PC-3 (cell line): Measurements from ENCODE around the gene TAF6. TPM values are rescaled to one million over a fixed set of nuclear protein-coding genes. Genes with fewer than 3 reads are reported as not detected.

Experiments
- ATAC-seq: fragments of 200-7000 bp; cut with Tn5 transposase; 2 replicates; pipeline ENCODE4 v1.9.1; 2020; ENCODE audit warnings: mild to moderate bottlenecking, moderate library complexity
- BruUV-seq: library from RNA; stranded (reverse); fragments of 400-500 nt; replicated peaks from 2 replicates; lab custom pipeline; 2021; lab: Mats Ljungman, UMichigan
- CTCF ChIA-PET: fragments of 300-600 bp; sonication (Branson Sonifier 250); formaldehyde crosslinking; loops from one replicate; lab custom pipeline; 2022; ENCODE audit warnings: antibody characterized with exemption; lab: Charles Lee
- POLR2A ChIA-PET: fragments of 300-600 bp; sonication (Branson Sonifier 250); formaldehyde crosslinking; loops from one replicate; lab custom pipeline; 2022; ENCODE audit warnings: antibody characterized with exemption; ENCODE audit not compliant: unreplicated experiment; lab: Charles Lee
- DNase-seq: peaks from one replicate; pipeline ENCODE4 v3.0.0-alpha.2; 2015
- H2AFZ ChIP-seq: fragments of 300-600 bp; sonication (generic); 2 replicates; pipeline ENCODE4 v1.6.0; 2016; ENCODE audit warnings: antibody characterized with exemption, low read length
- H3F3A ChIP-seq: fragments of 300-600 bp; sonication (generic); one replicate; pipeline ENCODE4 v1.6.0; 2017; ENCODE audit warnings: antibody characterized with exemption, low read length, control low read depth, mild to moderate bottlenecking; ENCODE audit not compliant: unreplicated experiment
- H3K27ac ChIP-seq: fragments of 300-600 bp; sonication (generic); 2 replicates; pipeline ENCODE4 v1.5.1; 2016; ENCODE audit warnings: mild to moderate bottlenecking, low read length
- H3K27me3 ChIP-seq: fragments of 300-600 bp; sonication (generic); 2 replicates; pipeline ENCODE4 v1.6.1; 2016; ENCODE audit warnings: low read length, mixed read lengths
- H3K36me3 ChIP-seq: fragments of 300-600 bp; sonication (generic); 2 replicates; pipeline ENCODE4 v1.6.1; 2016; ENCODE audit warnings: low read depth, mixed run types, low read length, mixed read lengths
- H3K4me1 ChIP-seq: fragments of 300-600 bp; sonication (generic); 2 replicates; pipeline ENCODE4 v1.5.1; 2016; ENCODE audit warnings: low read length; ENCODE audit not compliant: insufficient read depth
- H3K4me2 ChIP-seq: fragments of 300-600 bp; sonication (generic); 2 replicates; pipeline ENCODE4 v1.6.0; 2016; ENCODE audit warnings: low read length
- H3K4me3 ChIP-seq: fragments of 300-600 bp; sonication (generic); 2 replicates; pipeline ENCODE4 v1.5.1; 2016; ENCODE audit warnings: mild to moderate bottlenecking, low read length, mixed read lengths
- H3K79me2 ChIP-seq: fragments of 300-600 bp; sonication (generic); 2 replicates; pipeline ENCODE4 v1.6.1; 2017; ENCODE audit warnings: low read length, mixed read lengths
- H3K9ac ChIP-seq: fragments of 300-600 bp; sonication (generic); 2 replicates; pipeline ENCODE4 v1.6.0; 2016; ENCODE audit warnings: mild to moderate bottlenecking, low read length
- H3K9me2 ChIP-seq: fragments of 300-600 bp; sonication (generic); replicated peaks from 2 replicates; pipeline ENCODE4 v1.6.1; 2016; ENCODE audit warnings: mixed run types, low read length, mixed read lengths
- H3K9me3 ChIP-seq: fragments of 300-600 bp; sonication (generic); 2 replicates; pipeline ENCODE4 v1.6.1; 2016; ENCODE audit warnings: low read length, mixed read lengths
- H4K20me1 ChIP-seq: fragments of 300-600 bp; sonication (generic); 2 replicates; pipeline ENCODE4 v1.6.1; 2016; ENCODE audit warnings: low read length, mixed read lengths
- CTCF ChIP-seq: fragments of 300-600 bp; sonication (generic); conservative IDR thresholded peaks from 2 replicates; pipeline ENCODE4 v1.5.1; 2017; ENCODE audit warnings: antibody characterized with exemption, low read depth, mild to moderate bottlenecking, low read length
- EZH2 ChIP-seq: fragments of 300-600 bp; sonication (generic); IDR thresholded peaks from one replicate; pipeline ENCODE4 v1.6.1; 2017; ENCODE audit warnings: antibody characterized with exemption, mild to moderate bottlenecking, low read length; ENCODE audit not compliant: unreplicated experiment
- EZH2phosphoT487 ChIP-seq: fragments of 300-600 bp; sonication (generic); IDR thresholded peaks from 2 replicates; pipeline ENCODE4 v1.6.1; 2018; ENCODE audit warnings: mild to moderate bottlenecking, antibody characterized with exemption, low read length, borderline replicate concordance
- intact Hi-C: fragments of 100-400 bp; cut with micrococcal nuclease; formaldehyde crosslinking; loops from 2 replicates; pipeline ENCODE4 v1.9.0; 2023
- total RNA-seq: library from RNA; depleted of rRNA; stranded (reverse); fragments of >200 nt; gene quantifications from 2 replicates; pipeline ENCODE4 v1.2.3, GENCODE V29; 2014

TAF6 gene
- total RNA-seq, 1 experiment from 2014 or later = 58.6 TPM

GRCh38 chr7:100093925-100094486, 25.2 kb downstream of the TAF6 start:
- no peak overlapping the region for H3K27ac ChIP-seq
- POLR2A ChIA-PET = no interaction called here

GRCh38 chr7:100093498-100093897, 25.7 kb downstream of the TAF6 start:
- intact Hi-C loops = no loop called here
- H3K36me3 ChIP-seq = peaks cover 68% of the 10 kb centered on the region
- no peak overlapping the region for H3K27ac ChIP-seq
- no peaks in the 10 kb centered on the region for H3F3A ChIP-seq
- H3K79me2 ChIP-seq = peaks cover 37% of the 10 kb centered on the region
- ATAC-seq (no peak), DNase-seq (no peak)
- no peak overlapping the region for H3K4me2 ChIP-seq
- CTCF ChIA-PET = no interaction called here
- no peaks in the 10 kb centered on the region for H3K9me3 ChIP-seq
- TF ChIP-seq EZH2phosphoT487 (no peak), CTCF (no peak), EZH2 (no peak)
- no peak overlapping the region for H3K4me3 ChIP-seq
- H3K9me2 ChIP-seq = no peaks in the 10 kb centered on the region
- peaks cover 14% of the 10 kb centered on the region; the same call in 1 of the 2 replicates for H4K20me1 ChIP-seq
- BruUV-seq = no TSS peak
- H3K27me3 ChIP-seq = no peaks in the 10 kb centered on the region
- POLR2A ChIA-PET = no interaction called here
- no peak overlapping the region for H2AFZ ChIP-seq
- H3K9ac ChIP-seq = no peak overlapping the region
- H3K4me1 ChIP-seq = peaks cover 11% of the 10 kb centered on the region

More at GRCh38 chr7:100093925-100094486, 25.2 kb downstream of the TAF6 start:
- Histone ChIP-seq H3K79me2 (peaks cover 37% of the 10 kb centered on the region), H3K36me3 (peaks cover 73% of the 10 kb centered on the region), H3K9me2 (no peaks in the 10 kb centered on the region), H2AFZ (no peak overlapping the region), H3K9ac (no peak overlapping the region), H3K4me1 (peaks cover 8% of the 10 kb centered on the region; the same call in 1 of the 2 replicates), H3K4me3 (no peak overlapping the region), H4K20me1 (peaks cover 19% of the 10 kb centered on the region), H3F3A (no peaks in the 10 kb centered on the region), H3K4me2 (no peak overlapping the region), H3K9me3 (no peaks in the 10 kb centered on the region), H3K27me3 (no peaks in the 10 kb centered on the region)
- CTCF ChIA-PET = no interaction called here
- no peak for TF ChIP-seq EZH2phosphoT487
- no peak for TF ChIP-seq EZH2
- no peak for TF ChIP-seq CTCF
- DNase-seq (no peak), ATAC-seq (no peak)
- intact Hi-C loops = no loop called here
- BruUV-seq = no TSS peak

- Histone ChIP-seq H3K4me2 (no peak overlapping the region), H3K4me3 (no peak overlapping the region), H3F3A (no peaks in the 10 kb centered on the region), H3K27ac (no peak overlapping the region), H3K79me2 (peaks cover 37% of the 10 kb centered on the region), H2AFZ (no peak overlapping the region), H4K20me1 (peaks cover 10% of the 10 kb centered on the region; the same call in 1 of the 2 replicates), H3K36me3 (peaks cover 64% of the 10 kb centered on the region), H3K9me3 (no peaks in the 10 kb centered on the region), H3K9ac (no peak overlapping the region), H3K27me3 (no peaks in the 10 kb centered on the region), H3K4me1 (peaks cover 15% of the 10 kb centered on the region), H3K9me2 (no peaks in the 10 kb centered on the region)
- no peak for DNase-seq
- POLR2A ChIA-PET = no interaction called here
- intact Hi-C loops = no loop called here
- CTCF ChIA-PET = no interaction called here
- TF ChIP-seq EZH2 = no peak
- TF ChIP-seq CTCF = no peak
- no peak for TF ChIP-seq EZH2phosphoT487
- TSS peak; percentile 18 for BruUV-seq
- no peak for ATAC-seq
Measured at GRCh38 chr7:100093054-100093453, 26.1 kb downstream of the TAF6 start.
